Mucosa of stomach (tissue), 1 donor: Measurements from ENCODE around the gene KCNQ1.

Experiments used
- H3K27me3 ChIP-seq: one replicate; pipeline ENCODE4 v1.7.0; 2013; ENCODE audit warnings: mild to moderate bottlenecking, low read length; ENCODE audit not compliant: control insufficient read depth, insufficient read depth
- H3K36me3 ChIP-seq: one replicate; pipeline ENCODE4 v1.7.0; 2013; ENCODE audit warnings: low read length; ENCODE audit not compliant: control insufficient read depth, insufficient read depth
- H3K4me1 ChIP-seq: one replicate; pipeline ENCODE4 v1.7.0; 2013; ENCODE audit warnings: mild to moderate bottlenecking, low read length; ENCODE audit not compliant: control insufficient read depth, insufficient read depth
- H3K4me3 ChIP-seq: one replicate; pipeline ENCODE4 v1.7.0; 2013; ENCODE audit warnings: low read length
- H3K9ac ChIP-seq: one replicate; pipeline ENCODE4 v1.7.0; 2013; ENCODE audit warnings: mild to moderate bottlenecking, low read length, moderate library complexity
- H3K9me3 ChIP-seq: one replicate; pipeline ENCODE4 v1.7.0; 2013; ENCODE audit warnings: mild to moderate bottlenecking, low read length, moderate library complexity; ENCODE audit not compliant: control insufficient read depth
- donor health status: Pancreatic carcinoma.

The KCNQ1 gene

DNA sequence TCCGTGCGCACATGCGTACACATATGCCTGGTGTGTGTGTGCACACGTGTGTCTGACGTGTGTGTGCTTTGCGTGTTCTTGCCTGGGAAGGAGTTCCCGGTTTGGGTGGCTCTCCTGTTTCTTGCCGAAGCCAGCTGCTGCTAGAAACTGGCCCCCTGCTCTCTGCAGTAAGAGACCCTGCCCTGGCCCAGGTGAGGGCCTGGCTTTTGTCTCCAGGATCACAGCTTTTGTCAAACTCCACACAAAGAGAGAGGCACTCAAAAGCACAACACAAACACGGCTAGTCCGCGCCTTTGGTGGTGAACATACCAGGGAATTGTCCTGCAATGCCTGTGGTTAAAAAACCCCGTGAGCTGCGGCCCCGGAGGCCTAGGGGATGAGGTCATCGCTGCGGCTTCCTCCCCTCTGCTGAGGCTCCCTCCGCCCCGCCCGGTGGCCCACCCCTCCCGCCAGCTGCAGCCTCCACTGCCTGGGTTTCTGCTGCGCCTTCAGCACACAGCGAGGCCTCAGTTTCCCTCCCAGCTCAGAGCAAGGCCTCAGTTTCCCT lies 88.9 kb downstream of the KCNQ1 start:
- no peak overlapping the region for H3K4me3 ChIP-seq
- H3K9ac ChIP-seq: no peak overlapping the region

DNA sequence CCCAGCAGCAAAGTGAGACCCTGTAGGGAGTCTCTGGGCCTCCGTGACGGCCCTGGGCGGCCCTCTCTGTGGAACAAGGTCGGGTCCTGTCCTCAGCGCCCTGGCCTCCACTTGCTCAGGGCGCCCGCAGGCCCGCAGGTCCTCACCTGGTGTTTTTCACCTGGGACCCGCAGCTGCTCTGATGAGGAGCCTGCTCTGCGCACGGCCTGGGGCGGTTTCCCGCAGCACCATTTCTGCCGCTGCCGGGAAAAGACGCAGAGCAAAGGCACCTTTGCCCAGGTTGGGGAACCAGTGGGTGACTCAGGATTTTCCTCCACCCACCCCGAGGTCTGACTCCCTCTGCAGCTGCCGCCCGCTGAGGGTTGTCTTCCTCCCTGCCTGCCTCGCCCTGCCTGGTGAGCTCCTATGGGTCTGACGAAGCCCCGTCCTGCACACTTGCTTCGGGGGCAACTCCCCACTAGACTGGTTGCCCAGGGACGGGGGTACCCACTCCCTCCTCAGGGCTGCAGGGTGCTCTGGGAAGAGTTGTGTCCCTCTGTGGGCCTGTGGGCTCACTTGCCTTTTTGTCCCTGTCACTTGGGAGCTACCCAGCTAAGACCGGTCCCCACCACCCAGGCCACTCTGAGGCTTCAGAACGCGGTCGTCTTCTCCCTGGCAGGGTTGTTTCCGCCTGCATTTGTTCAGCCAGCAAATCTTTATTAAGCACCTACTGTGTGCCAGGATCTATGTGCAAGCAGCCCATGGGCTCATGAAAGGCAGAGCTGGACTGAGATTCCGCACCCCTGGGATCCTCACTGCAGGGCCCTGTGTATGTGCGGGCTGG lies 89.5 kb downstream of the KCNQ1 start:
- Histone ChIP-seq H3K9me3 (no peaks in the 10 kb centered on the region), H3K4me1 (peaks cover 23% of the 10 kb centered on the region), H3K36me3 (no peaks in the 10 kb centered on the region), H3K27me3 (peaks cover 3% of the 10 kb centered on the region), H3K9ac (no peak overlapping the region), H3K4me3 (no peak overlapping the region)

More for the DNA sequence above, 88.9 kb downstream of the KCNQ1 start:
- Histone ChIP-seq H3K27me3 (peaks cover 3% of the 10 kb centered on the region), H3K9me3 (no peaks in the 10 kb centered on the region), H3K36me3 (no peaks in the 10 kb centered on the region), H3K4me1 (peaks cover 23% of the 10 kb centered on the region)

DNA sequence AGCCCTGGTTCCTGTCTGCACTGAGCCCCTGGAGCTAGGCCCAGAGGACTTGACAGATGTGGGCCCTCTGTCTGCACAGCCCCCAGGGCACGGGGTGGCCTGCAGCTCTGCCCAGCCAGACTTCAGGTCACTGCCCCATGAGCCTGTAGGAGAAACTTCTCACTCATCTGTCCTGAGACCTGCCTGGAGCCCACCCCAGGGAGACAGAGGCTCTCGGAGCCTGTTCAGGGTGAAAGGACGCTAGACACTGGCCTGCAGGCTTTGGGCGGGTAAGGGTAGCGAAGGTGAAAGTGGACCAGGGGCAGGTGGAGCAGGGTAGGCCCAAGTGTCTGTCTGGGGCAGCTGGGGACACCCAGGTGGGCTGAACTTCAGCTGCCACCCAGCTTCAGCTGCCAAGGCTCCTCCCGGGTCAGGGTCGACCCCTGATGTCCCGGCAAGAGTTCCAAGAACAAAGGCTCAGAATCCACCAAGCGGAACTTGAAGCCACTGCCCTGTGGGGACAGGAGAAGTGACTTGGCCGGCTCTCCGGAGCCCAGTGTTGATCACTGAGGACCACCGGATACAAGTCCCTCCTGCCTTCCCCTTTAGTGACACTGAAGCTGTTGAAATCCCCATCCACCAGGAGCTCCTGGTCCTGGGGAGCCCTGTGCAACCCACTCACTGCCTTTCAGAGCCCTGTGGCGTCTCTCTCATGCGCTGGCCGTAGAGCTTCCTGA lies 90.3 kb downstream of the KCNQ1 start:
- Histone ChIP-seq H3K27me3 (peaks cover 3% of the 10 kb centered on the region), H3K9me3 (no peaks in the 10 kb centered on the region), H3K4me3 (no peak overlapping the region), H3K36me3 (no peaks in the 10 kb centered on the region), H3K9ac (no peak overlapping the region), H3K4me1 (peaks cover 23% of the 10 kb centered on the region)

DNA sequence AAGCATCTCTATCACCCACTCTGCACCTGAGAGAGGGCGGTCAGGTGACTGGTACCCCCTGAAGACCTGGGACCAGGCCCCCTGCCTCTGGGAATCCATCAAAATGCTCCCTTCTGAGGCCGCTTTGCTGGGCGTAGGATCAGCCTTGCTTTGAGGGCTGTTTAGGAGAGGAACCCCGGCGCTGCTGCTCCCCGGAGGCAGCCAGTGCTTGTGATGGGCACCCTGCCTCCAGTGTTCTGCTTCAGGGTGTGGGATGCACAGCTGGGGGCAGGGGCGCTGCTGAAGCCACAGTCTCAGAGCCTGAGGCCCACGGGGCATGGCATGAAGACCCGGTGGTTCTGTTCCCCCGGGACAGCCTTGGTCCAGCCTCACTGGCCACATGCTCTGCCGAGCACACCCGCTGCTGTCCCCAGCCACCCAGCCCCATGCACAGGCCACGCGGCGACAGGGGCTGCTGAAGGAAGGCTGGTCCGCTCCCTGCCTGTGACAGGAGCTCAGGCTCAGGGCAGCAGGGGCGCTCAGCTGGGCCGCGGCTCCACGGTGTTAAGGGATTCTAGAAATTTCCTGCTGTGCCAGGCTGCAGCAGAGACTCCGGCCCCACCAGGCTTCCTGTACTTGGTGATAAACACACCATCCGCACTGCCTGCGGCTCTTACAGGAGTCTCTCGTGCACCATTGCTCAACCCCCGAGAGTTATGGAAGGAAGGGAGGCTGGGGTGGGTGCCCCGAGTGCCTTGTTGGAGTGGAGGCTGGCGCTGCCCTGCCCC lies 91.0 kb downstream of the KCNQ1 start:
- H3K9ac ChIP-seq: no peak overlapping the region
- H3K36me3 ChIP-seq: no peaks in the 10 kb centered on the region
- peaks cover 3% of the 10 kb centered on the region for H3K27me3 ChIP-seq
- no peak overlapping the region for H3K4me3 ChIP-seq
- H3K9me3 ChIP-seq: no peaks in the 10 kb centered on the region
- H3K4me1 ChIP-seq: peaks cover 23% of the 10 kb centered on the region

DNA sequence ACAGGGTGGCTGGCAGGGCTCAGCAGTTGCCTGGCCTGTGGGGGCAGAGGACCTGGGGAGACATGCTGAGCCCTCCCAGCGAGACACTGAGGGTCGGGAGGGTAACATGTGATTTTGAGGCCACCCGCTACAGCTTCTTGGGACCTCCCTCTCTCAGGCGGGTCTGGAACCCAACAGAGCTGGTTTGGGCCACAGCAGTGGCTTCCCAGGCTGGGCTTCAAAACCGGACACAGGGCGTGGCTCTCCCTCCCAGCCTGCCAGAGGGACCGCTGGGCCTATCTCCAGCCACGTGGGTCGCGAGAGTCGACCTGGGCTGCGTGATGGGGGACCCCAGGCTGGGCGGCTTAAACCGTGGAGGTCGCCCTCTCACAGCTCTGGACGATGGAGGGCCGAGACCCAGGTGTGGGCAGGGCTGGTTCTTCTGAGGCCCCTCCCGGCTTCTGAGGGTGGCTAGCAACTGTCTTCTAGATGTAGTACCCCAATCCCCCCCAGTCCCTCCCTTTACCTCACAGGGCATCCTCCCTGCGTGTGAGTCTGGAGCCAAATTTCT lies 91.7 kb downstream of the KCNQ1 start:
- H3K9me3 ChIP-seq: no peaks in the 10 kb centered on the region
- no peak overlapping the region for H3K4me3 ChIP-seq
- H3K36me3 ChIP-seq: no peaks in the 10 kb centered on the region
- H3K27me3 ChIP-seq: peaks cover 3% of the 10 kb centered on the region
- H3K4me1 ChIP-seq: peaks cover 20% of the 10 kb centered on the region
- no peak overlapping the region for H3K9ac ChIP-seq

DNA sequence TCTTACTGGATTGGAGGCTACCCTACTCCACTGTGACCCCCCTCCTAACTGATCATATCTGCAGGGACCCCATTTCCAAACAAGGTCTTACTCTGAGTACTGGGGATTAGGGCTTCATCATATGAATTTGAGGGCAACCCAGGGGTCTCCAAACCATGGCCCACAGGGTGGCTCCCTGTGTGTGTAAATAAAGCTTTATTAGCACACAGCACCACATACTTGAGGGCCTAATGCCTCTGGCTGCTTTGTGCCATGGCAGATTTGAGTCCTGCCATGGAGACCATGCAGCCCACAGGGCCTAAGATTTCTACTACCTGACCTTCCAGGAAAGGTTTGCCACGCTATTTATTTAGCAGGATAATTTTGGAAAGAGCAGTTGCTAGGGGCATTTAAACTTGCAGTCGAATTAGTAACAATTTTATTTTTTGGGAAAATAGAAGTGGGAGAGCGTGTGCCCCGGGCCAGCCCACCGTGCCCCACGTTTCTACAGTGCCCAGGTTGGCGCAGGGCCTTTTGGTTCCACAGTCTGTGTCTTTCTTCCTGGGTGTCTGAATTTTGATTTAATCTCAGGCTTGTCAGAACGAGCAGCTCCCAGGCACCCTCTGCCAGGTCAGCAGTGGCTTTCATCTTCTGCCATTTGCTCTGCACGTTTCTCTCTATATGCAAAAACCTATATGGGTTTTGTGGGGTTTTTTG lies 92.3 kb downstream of the KCNQ1 start:
- Histone ChIP-seq H3K9me3 (no peaks in the 10 kb centered on the region), H3K4me1 (peaks cover 15% of the 10 kb centered on the region), H3K27me3 (peaks cover 3% of the 10 kb centered on the region), H3K9ac (no peak overlapping the region), H3K4me3 (no peak overlapping the region), H3K36me3 (no peaks in the 10 kb centered on the region)

DNA sequence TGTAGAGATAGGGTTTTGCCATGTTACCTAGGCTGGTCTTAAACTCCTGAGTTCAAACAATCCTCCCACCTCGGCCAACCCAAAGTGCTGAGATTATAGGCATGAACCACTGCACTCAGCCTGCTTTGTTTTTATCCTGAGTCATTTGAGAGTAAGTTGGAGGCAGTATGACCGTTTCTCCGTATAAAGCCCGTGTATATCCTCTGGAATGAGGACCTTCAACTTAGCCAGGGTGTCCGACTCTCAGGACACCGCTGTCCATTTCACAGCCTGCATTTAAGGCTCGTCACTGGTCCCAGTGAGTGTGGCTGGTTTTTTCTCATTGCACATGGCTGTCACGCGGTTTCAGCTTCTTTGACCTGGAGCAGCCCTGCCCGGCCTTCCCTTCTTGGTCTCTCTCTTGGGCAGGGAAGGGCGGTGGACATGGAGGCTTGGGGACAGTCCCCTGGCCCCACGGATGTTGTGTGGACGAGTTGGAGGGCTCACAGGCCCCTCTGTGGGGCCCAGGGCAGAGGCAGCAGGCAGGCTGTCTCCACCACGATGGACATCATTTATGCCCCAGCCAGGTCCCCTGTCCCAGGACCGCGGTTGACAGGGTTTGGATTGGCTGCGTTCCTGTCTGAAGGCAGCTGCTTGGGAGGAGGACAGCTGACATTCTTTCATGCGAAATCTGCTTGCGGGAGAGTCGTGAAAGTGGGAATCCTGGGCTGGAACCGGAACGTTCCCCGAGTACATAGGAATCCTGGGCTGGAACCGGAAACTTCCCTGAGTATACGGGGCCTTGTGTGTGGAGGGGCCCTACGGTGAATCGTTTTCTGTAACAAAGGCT lies 93.3 kb downstream of the KCNQ1 start:
- Histone ChIP-seq H3K36me3 (no peaks in the 10 kb centered on the region), H3K4me3 (no peak overlapping the region), H3K4me1 (peaks cover 6% of the 10 kb centered on the region), H3K9me3 (no peaks in the 10 kb centered on the region), H3K27me3 (peaks cover 3% of the 10 kb centered on the region), H3K9ac (no peak overlapping the region)

DNA sequence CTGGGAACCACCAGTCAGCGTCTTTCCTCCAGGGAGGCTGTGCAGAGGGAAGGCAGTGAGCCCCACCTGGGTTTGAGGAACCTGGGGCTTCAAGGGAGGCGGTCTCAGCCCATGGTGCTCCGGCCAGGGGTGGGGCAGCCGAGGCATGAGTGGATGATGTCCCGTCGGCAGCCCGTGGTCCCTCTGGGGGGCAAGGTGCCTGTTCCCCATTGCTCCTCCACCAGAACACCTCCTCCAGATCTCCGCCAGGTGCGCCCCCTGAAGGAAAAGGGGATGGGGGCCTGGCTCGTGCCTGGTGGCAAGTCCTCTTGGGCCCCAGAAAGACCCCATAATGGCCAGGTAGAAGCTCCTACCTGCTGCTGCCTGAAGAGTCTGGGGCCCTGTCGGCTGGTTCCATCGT lies 94.1 kb downstream of the KCNQ1 start:
- Histone ChIP-seq H3K9ac (no peak overlapping the region), H3K4me3 (no peak overlapping the region), H3K9me3 (no peaks in the 10 kb centered on the region), H3K4me1 (no peaks in the 10 kb centered on the region), H3K36me3 (no peaks in the 10 kb centered on the region), H3K27me3 (peaks cover 3% of the 10 kb centered on the region)

DNA sequence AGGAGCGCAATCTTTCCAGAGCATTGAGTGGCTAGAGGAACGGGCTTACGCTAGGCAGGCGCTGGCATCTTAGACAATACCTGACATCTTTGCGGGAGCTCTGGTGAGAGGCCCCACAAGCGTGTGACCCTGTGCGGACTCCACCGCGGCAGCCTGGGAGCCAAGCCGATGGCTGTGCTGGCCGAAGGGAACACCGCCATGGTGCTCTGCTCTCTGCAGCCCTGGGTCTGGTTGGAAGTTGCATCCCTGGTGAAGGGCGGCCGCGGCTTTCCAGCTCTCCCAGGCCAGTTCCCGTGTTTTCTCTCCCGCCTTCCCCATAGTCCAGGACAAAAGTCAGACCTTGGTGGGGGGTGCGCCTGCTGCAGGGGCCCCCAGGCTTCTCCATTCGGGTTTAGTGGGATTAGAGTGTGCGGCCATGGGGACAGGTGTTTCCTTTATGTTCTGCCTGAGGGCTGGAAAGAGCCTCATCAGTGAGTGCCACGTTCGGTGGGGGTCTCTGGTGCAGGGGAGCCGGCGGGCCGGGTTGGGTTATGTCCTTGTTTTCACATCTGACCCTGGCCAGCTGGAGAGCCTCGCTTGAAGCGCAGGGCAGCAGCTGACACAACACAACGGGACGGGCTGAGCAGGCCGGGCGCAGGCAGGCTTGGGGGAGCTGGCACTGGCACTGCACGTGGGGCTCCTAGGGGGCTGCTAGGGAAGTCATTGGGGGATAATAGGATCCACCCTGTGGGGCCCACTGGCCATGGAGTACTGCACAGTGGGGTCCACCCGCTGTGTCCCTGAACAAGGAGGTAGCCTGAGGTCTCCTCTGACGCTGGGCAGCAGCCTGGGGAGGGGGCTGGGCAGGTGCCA lies 94.8 kb downstream of the KCNQ1 start:
- Histone ChIP-seq H3K4me1 (no peaks in the 10 kb centered on the region), H3K36me3 (no peaks in the 10 kb centered on the region), H3K4me3 (no peak overlapping the region), H3K9me3 (no peaks in the 10 kb centered on the region), H3K27me3 (peaks cover under 1% of the 10 kb centered on the region), H3K9ac (no peak overlapping the region)

DNA sequence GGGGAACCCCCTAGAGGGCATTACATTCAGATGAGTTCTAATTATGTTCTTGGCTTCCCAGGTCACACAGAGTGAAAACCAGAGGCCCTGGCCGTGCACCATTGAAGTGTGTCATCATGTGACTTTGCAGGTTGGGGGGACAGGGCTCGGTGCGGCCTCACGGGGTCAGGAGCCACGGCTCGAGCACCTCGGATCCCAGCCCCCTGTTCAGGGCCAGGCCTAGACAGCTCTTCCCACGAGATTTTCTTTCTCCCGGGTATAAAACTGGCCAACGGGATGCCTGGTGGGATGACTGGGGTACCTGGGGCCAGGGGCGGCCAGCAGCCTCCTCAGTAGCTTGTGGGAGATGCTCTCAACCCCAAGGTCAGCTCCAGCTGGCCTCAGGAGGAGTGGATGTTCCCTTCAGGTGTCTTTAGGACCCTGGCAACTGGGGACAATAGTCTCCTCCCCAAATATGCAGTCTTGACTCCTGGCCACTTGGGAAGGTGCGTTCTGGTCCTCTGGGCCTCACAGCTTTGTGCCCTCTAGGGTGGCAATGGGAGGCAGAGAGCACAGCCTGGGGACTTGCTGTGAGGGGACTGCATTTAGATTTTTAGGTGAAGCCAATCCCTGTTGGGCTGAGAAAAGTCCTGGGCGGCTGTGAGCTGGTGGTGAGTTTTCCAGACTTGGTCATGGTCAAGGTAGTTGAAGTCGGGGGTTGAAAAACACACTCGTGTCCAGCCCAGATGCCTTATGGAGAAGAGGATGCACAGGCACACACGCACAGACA lies 95.6 kb downstream of the KCNQ1 start:
- H3K36me3 ChIP-seq: no peaks in the 10 kb centered on the region

More for the DNA sequence above, 95.6 kb downstream of the KCNQ1 start:
- no peak overlapping the region for H3K4me3 ChIP-seq
- no peaks in the 10 kb centered on the region for H3K9me3 ChIP-seq
- no peaks in the 10 kb centered on the region for H3K4me1 ChIP-seq
- H3K9ac ChIP-seq: no peak overlapping the region
- H3K27me3 ChIP-seq: no peaks in the 10 kb centered on the region
